Spleen (tissue), 7 donors: ENCODE measurements around the gene VWA5B2.

Experiments used
- POLR2AphosphoS5 ChIP-seq, 3 donors: sonication (generic); formaldehyde crosslinking; IDR thresholded peaks; one replicate each; pipeline ENCODE4 v1.5.1; 2017; ENCODE audit warnings: antibody characterized with exemption in 3 of 3
- TF ChIP-seq, protein P1 (sequence below), 11 experiments: fragments of 200-600 bp in 7 of 11; fragments of 450-650 bp in 4 of 11; sonication (generic) in 4 of 11; IDR thresholded peaks in 8 of 11; conservative IDR thresholded peaks in 3 of 11; 1 replicate in 7 of 11; 2 replicates in 4 of 11; pipeline versions ENCODE4 v1.4.0 to v1.8.0; 2016 to 2021; ENCODE audit warnings: antibody characterized with exemption in 11 of 11, inconsistent platforms in 4 of 11, mild to moderate bottlenecking in 1 of 11
- donor health status: DM: no; HTN: no; CAD: no; lungs with moderate emphysema.
- donor health status: DM: no; HTN: no; CAD: no.
- donor health status: DM: no; HTN: no; CAD: no.

DNA sequence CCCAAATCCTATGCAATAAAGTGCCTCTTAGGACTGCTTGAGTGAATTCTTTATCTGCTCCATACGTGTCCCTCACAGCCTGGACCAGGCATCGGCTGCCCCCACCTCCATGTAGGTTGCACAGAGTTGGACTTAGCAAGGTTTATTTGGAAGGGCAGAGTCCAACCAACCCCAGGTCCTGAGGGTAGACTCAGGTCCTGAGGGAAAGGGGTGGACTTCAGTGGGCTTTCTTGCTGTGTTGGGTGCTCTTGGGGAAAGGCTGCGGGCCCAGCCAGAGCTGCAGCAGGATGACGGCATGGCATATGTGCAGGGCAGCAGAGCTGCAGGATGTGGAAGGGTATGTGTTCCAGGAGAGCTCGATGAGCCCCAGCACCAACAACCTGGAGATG is 12.9 kb downstream of the VWA5B2 start:
- no peak for TF ChIP-seq POLR2AphosphoS5 (IDR thresholded peaks at IDR 0.05)
- TF ChIP-seq, protein P1, sequence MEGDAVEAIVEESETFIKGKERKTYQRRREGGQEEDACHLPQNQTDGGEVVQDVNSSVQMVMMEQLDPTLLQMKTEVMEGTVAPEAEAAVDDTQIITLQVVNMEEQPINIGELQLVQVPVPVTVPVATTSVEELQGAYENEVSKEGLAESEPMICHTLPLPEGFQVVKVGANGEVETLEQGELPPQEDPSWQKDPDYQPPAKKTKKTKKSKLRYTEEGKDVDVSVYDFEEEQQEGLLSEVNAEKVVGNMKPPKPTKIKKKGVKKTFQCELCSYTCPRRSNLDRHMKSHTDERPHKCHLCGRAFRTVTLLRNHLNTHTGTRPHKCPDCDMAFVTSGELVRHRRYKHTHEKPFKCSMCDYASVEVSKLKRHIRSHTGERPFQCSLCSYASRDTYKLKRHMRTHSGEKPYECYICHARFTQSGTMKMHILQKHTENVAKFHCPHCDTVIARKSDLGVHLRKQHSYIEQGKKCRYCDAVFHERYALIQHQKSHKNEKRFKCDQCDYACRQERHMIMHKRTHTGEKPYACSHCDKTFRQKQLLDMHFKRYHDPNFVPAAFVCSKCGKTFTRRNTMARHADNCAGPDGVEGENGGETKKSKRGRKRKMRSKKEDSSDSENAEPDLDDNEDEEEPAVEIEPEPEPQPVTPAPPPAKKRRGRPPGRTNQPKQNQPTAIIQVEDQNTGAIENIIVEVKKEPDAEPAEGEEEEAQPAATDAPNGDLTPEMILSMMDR (IDR thresholded peaks at IDR 0.05 in 8 of 11, conservative IDR thresholded peaks at IDR 0.05 in 3 of 11) = no peak
